Immature natural killer cell (primary cell): ENCODE data around the gene SH3BP4. TPM values are rescaled to one million over a fixed set of nuclear protein-coding genes. Genes with fewer than 3 reads are reported as not detected.

Source experiments
- DNase-seq, 3 donors: peaks; one replicate each; pipeline ENCODE4 v3.0.0; 2022; ENCODE audit warnings: mixed read lengths in 1 of 3
- H3K27ac Mint-ChIP-seq, 6 donors: one replicate each; pipeline ENCODE4 v1.8.0; 2020; ENCODE audit warnings: mixed read lengths in 6 of 6, mild to moderate bottlenecking in 5 of 6, inconsistent platforms in 4 of 6, moderate library complexity in 3 of 6
- H3K27me3 Mint-ChIP-seq, 3 donors: one replicate each; pipeline ENCODE4 v1.8.0; 2020 to 2021; ENCODE audit warnings: low read depth in 3 of 3, mild to moderate bottlenecking in 3 of 3, mixed read lengths in 3 of 3, moderate library complexity in 3 of 3, inconsistent platforms in 1 of 3
- H3K36me3 Mint-ChIP-seq, 3 donors: one replicate each; pipeline ENCODE4 v1.8.0; 2020; ENCODE audit warnings: mixed read lengths in 3 of 3, inconsistent platforms in 2 of 3, mild to moderate bottlenecking in 2 of 3
- H3K4me1 Mint-ChIP-seq, 2 donors: one replicate each; pipeline ENCODE4 v1.8.0; 2020; ENCODE audit warnings: inconsistent platforms in 2 of 2, mild to moderate bottlenecking in 2 of 2, mixed read lengths in 2 of 2, moderate library complexity in 1 of 2
- H3K4me3 Mint-ChIP-seq, 5 donors: one replicate each; pipeline ENCODE4 v1.8.0; 2020; ENCODE audit warnings: mild to moderate bottlenecking in 5 of 5, mixed read lengths in 5 of 5, inconsistent platforms in 3 of 5, moderate library complexity in 3 of 5
- H3K9me3 Mint-ChIP-seq, 6 donors: one replicate each; pipeline ENCODE4 v1.8.0; 2020; ENCODE audit warnings: mild to moderate bottlenecking in 6 of 6, mixed read lengths in 6 of 6, inconsistent platforms in 4 of 6, moderate library complexity in 3 of 6
- polyA plus RNA-seq, 3 donors: library from polyadenylated mRNA; unstranded; fragments of 300-500 nt; fragmentation: Illumina TruSeq; gene quantifications; one replicate each; pipeline ENCODE4 v1.2.3, GENCODE V29; 2021

The SH3BP4 gene
- polyA plus RNA-seq, 3 donors from 2014 or later: 0.83 to 3.5 (median 2.3) TPM

GRCh38 chr2:234986876-234987720, 35.3 kb downstream of the SH3BP4 start:
- H3K9me3 Mint-ChIP-seq: no peaks in the 10 kb centered on the region
- peaks cover 0 to 1% (median 0%) of the 10 kb centered on the region in 3 donors for H3K27me3 Mint-ChIP-seq
- no peaks in the 10 kb centered on the region for H3K4me1 Mint-ChIP-seq
- DNase-seq: no peak
- no peak overlapping the region for H3K27ac Mint-ChIP-seq
- H3K4me3 Mint-ChIP-seq: no peak overlapping the region
- H3K36me3 Mint-ChIP-seq: no peaks in the 10 kb centered on the region

GRCh38 chr2:234987754-234988153, 35.9 kb downstream of the SH3BP4 start:
- no peaks in the 10 kb centered on the region for H3K4me1 Mint-ChIP-seq
- no peak for DNase-seq
- H3K4me3 Mint-ChIP-seq: no peak overlapping the region

DNA sequence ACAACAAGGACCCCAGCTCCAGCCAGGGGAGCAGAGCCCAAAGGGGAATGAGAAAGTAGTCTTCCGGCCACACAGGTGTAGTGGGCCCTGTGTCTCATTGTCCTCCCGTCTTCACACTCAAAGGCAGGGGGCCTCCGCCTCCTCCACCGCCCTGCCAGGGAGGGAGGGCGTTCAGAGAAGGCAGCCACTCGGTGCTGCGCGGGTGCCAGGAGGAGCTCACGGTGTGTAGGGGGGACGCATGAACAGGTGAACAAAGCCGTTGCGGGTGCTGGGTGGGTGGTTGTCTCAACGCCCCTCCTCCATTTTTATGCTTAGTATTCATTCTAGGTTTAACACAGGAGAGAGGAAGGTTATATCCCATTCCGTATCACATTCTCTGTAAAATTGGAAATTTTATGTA, 36.7 kb downstream of the SH3BP4 start:
- Mint-ChIP-seq H3K36me3 (no peaks in the 10 kb centered on the region), H3K9me3 (no peaks in the 10 kb centered on the region), H3K4me3 (no peak overlapping the region), H3K27ac (no peak overlapping the region), H3K27me3 (peaks cover 0 to 2% (median 1%) of the 10 kb centered on the region in 3 donors), H3K4me1 (no peaks in the 10 kb centered on the region)
- DNase-seq: no peak

More at GRCh38 chr2:234987754-234988153, 35.9 kb downstream of the SH3BP4 start:
- H3K9me3 Mint-ChIP-seq: no peaks in the 10 kb centered on the region
- H3K27ac Mint-ChIP-seq: no peak overlapping the region
- H3K27me3 Mint-ChIP-seq: peaks cover 0 to 1% (median 0%) of the 10 kb centered on the region in 3 donors
- H3K36me3 Mint-ChIP-seq: no peaks in the 10 kb centered on the region

DNA sequence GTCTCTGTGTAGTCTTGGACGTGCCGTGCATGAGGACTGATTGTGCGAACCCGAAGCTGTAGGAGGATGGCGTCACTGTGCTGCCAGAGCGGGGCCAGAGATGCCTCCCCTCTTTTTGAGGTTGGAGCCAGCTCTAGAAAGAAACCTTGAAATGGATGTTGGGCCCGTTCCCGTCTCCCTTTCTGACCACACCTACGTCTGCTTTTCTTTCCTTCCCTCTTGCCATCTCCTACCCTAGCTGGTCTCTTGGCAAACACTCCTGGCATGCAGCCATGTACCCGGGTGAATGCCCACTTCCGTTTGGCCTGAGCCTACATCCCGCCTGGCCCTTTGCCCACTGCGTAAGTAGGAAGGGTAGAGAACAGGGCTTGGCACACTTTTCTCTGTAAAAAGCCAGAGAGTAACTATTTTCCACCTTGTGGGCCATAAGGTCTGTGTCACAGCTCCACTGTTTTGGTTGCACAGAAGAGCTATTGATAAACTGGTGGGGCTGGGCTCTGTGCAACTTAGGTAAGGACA, 37.4 kb downstream of the SH3BP4 start:
- Mint-ChIP-seq H3K9me3 (no peaks in the 10 kb centered on the region), H3K27ac (no peak overlapping the region), H3K4me1 (no peaks in the 10 kb centered on the region), H3K27me3 (peaks cover 0 to 2% (median 1%) of the 10 kb centered on the region in 3 donors), H3K36me3 (no peaks in the 10 kb centered on the region), H3K4me3 (no peak overlapping the region)
- no peak for DNase-seq

DNA sequence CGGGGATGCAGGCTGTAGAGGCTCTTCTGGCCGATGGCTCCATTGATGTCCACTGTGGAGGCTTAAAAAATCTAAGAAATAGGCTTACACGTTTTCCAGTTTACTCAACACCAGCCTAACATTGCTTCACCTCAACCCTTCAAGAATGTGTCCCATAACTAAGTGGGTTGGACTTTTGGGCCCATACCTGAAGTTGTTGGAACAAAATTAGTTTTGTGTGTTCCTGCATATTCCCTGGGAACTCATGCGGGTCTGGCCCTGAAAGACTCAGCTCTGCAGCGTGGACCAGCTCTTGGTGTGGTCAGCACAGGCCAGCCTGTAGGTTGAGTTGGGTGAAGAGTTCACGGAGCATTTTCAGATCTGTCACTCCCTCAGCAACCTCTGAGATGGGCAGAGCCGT, 38.5 kb downstream of the SH3BP4 start:
- Mint-ChIP-seq H3K36me3 (no peaks in the 10 kb centered on the region), H3K4me1 (no peaks in the 10 kb centered on the region), H3K27ac (no peak overlapping the region), H3K27me3 (peaks cover 0 to 2% (median 0%) of the 10 kb centered on the region in 3 donors), H3K4me3 (no peak overlapping the region), H3K9me3 (no peaks in the 10 kb centered on the region)
- DNase-seq: no peak

- Mint-ChIP-seq H3K4me1 (no peaks in the 10 kb centered on the region), H3K27me3 (peaks cover 0 to 2% (median 0%) of the 10 kb centered on the region in 3 donors), H3K9me3 (no peaks in the 10 kb centered on the region), H3K36me3 (no peaks in the 10 kb centered on the region), H3K4me3 (no peak overlapping the region), H3K27ac (no peak overlapping the region)
- DNase-seq: no peak
Measured at GRCh38 chr2:234991290-234991689, 39.5 kb downstream of the SH3BP4 start.

- Mint-ChIP-seq H3K4me3 (no peak overlapping the region), H3K36me3 (no peaks in the 10 kb centered on the region)
Measured at GRCh38 chr2:234991793-234992192, 40.0 kb downstream of the SH3BP4 start.

DNA sequence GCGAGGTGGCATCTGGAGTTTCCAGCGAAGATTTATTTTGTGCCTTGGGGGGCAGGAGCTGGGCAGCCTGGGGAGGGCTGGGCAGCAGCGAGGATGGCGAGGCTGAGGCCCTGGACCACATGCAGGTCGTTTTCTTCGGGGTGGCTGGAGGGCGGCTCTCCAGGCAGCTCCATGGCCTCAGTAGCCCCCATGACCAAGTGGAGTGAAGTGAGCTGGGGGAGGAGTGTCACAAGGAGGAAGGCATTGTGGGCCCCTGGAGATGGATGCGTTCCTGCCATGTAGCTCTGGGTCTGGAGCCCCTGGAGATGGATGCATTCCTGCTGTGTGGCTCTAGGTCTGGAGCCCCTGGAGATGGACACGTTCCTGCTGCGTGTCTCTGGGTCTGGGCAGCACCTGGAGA, 40.4 kb downstream of the SH3BP4 start:
- H3K27me3 Mint-ChIP-seq: peaks cover 0 to 2% (median 0%) of the 10 kb centered on the region in 3 donors
- no peaks in the 10 kb centered on the region for H3K9me3 Mint-ChIP-seq
- H3K4me3 Mint-ChIP-seq: no peak overlapping the region
- H3K36me3 Mint-ChIP-seq: no peaks in the 10 kb centered on the region
- no peaks in the 10 kb centered on the region for H3K4me1 Mint-ChIP-seq
- no peak for DNase-seq
- no peak overlapping the region for H3K27ac Mint-ChIP-seq

More at GRCh38 chr2:234991793-234992192, 40.0 kb downstream of the SH3BP4 start:
- Mint-ChIP-seq H3K27ac (no peak overlapping the region), H3K27me3 (peaks cover 0 to 2% (median 0%) of the 10 kb centered on the region in 3 donors), H3K9me3 (no peaks in the 10 kb centered on the region), H3K4me1 (no peaks in the 10 kb centered on the region)
- DNase-seq: no peak

DNA sequence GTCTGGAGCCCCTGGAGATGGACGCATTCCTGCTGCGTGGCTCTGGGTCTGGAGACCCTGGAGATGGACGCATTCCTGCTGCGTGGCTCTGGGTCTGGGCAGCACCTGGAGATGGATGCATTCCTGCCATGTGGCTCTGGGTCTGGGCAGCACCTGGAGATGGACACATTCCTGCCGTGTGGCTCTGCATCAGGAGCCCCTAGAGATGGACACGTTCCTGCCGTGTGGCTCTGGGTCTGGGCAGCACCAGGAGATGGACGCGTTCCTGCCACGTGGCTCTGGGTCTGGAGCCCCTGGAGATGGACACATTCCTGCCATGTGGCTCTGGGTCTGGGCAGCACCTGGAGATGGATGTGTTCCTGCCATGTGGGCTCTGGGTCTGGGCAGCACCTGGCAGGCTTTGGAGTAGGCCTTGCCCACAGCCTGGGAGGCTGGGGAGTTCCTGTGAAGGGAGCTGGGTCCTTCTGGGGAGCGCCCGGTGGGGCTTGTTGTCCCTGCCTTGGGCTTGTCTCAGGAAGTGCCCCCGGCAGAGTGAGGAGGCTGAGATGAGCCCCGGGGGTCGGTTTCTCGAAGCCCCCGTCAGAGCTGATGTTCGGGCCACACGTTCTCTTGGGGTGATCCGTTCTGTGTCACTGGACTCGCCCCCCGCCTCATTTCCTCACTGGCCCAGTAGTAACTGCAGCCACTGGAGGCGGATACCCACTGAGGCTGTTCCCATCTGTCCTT, 41.0 kb downstream of the SH3BP4 start:
- no peak for DNase-seq
- Mint-ChIP-seq H3K36me3 (no peaks in the 10 kb centered on the region), H3K27ac (no peak overlapping the region), H3K27me3 (peaks cover 0 to 2% (median 0%) of the 10 kb centered on the region in 3 donors), H3K4me1 (no peaks in the 10 kb centered on the region), H3K4me3 (no peak overlapping the region), H3K9me3 (no peaks in the 10 kb centered on the region)

DNA sequence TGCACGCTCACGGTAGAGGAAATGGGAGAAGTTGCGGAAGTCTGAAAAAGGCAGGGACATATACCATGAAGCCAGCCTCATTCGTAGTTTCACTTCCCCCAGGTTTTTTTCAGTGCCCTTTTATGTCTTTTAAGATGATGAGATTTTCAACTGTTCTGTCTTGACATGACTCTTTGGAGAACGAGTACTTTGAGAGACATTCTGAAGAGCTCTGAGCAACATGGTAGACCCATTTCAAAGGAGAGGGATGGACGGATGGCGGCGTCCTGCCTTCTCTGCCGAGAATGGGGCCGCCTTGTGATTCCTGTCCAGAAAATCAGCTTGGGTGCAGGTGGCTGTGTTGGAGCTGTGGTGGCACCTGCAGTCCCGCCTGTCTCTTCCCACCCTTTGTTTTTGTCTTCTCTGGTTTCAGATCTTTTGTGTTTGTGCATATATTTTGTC, 41.7 kb downstream of the SH3BP4 start:
- H3K36me3 Mint-ChIP-seq: no peaks in the 10 kb centered on the region
- H3K27me3 Mint-ChIP-seq: peaks cover 0 to 2% (median 0%) of the 10 kb centered on the region in 3 donors
- H3K4me1 Mint-ChIP-seq: no peaks in the 10 kb centered on the region
- H3K4me3 Mint-ChIP-seq: no peak overlapping the region
- peak overlapping the region in 1 of 6 donors; percentile 2 for H3K27ac Mint-ChIP-seq
- DNase-seq: no peak
- H3K9me3 Mint-ChIP-seq: no peaks in the 10 kb centered on the region

DNA sequence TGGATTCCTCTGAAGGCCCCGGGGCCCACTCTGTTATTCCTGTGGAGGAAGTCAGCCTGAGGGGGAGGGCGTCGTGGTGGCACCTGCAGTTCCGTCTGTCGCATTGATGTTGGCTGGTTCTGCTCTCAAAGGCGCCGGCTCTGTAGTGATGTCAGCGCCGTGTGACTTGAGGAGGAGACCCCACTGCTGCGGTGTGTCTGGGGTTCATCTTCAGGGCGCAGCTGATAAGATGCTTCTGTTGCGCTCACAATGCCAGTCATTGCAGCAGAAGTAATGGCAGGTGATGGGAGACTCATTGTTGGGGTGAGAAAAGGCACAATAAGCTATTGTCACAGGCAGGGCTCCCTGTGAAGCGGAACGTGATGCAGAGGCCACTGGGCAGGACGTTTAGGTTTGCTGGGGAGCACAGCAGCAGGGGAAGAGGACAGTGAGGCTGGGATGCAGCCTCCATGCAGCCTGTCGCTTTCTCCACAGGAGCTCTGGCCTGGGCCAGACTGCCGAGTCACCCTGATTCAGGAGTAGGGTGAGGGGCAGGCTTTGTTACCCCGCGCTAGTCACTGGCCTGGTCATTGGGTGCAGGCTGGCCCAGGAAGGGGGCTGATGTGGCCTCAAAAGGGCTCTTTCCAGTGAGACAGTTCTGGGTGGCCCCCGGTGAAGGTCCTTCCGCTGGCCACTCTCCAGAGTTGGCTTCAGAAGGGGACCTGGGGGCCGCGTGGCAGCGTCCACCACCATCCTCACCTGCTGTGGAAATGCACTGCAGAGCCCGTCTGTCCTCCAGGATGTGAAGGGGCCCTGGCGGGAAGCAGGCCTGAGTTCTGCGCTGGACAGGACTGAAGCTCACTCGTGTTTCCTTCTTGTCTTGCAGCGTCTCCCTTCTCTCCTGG, 42.9 kb downstream of the SH3BP4 start:
- Mint-ChIP-seq H3K27ac (peak overlapping the region in 2 of 6 donors; percentile 32 to 37), H3K9me3 (no peaks in the 10 kb centered on the region), H3K27me3 (peaks cover 0 to 2% (median 0%) of the 10 kb centered on the region in 3 donors), H3K4me1 (no peaks in the 10 kb centered on the region), H3K4me3 (no peak overlapping the region), H3K36me3 (no peaks in the 10 kb centered on the region)
- DNase-seq: no peak

GRCh38 chr2:234995332-234996068, 43.7 kb downstream of the SH3BP4 start:
- H3K27ac Mint-ChIP-seq: no peak overlapping the region

More at GRCh38 chr2:234995332-234996068, 43.7 kb downstream of the SH3BP4 start:
- H3K36me3 Mint-ChIP-seq: no peaks in the 10 kb centered on the region
- no peaks in the 10 kb centered on the region for H3K4me1 Mint-ChIP-seq
- no peak overlapping the region for H3K4me3 Mint-ChIP-seq
- H3K9me3 Mint-ChIP-seq: no peaks in the 10 kb centered on the region
- H3K27me3 Mint-ChIP-seq: peaks cover 0 to 4% (median 2%) of the 10 kb centered on the region in 3 donors
- DNase-seq: no peak
